ENCODE data around the gene MYCBP2.

MYCBP2 gene

GRCh38 chr13:77185721-77186120 lies 141.2 kb downstream of the MYCBP2 start:
- no peak for DNase-seq

DNA sequence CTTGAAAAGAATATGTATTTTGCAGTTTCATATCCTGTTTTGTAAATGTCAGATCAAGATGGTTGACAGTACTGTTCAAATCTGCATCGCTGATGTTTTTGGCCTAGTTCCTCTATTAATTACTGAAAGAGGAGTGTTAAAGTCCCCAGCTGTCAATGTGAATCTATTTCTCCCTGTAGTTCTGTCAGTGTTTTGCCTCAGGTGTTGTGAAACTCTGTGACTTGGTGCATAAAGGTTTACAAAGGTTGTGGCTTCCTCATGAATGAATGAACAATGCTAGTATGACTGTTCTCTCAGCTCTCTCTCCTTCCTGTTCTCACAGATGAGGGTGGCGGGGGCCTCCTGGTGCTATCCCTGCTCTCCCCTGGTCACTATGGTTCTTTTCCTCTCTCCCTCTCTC lies 142.4 kb downstream of the MYCBP2 start:
- DNase-seq = no peak

- no peak for DNase-seq
These were observed 146.9 kb downstream of the MYCBP2 start for GRCh38 chr13:77180011-77180410.

- no peak for DNase-seq
These were observed 149.2 kb downstream of the MYCBP2 start for GRCh38 chr13:77177646-77178045.

DNA sequence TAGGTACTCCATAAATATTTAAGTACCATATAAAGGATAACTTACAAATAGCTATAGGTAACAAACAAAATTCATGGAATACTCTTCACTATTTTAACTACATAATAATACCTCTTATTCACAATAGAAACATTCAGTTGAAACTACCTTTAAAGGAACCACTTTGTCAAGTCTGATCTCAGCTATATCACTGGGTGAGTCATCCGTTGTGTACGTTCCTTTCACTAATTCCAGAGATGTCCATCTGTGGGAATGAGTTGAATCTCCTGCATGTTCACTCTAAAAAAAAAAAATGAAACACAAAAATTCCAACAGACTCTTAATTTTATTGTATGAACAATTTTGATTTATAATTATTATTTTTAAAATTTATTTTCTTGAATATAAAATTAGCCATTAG lies 150.5 kb downstream of the MYCBP2 start:
- DNase-seq = no peak

GRCh38 chr13:77172650-77173049 lies 154.2 kb downstream of the MYCBP2 start:
- no peak for DNase-seq

DNA sequence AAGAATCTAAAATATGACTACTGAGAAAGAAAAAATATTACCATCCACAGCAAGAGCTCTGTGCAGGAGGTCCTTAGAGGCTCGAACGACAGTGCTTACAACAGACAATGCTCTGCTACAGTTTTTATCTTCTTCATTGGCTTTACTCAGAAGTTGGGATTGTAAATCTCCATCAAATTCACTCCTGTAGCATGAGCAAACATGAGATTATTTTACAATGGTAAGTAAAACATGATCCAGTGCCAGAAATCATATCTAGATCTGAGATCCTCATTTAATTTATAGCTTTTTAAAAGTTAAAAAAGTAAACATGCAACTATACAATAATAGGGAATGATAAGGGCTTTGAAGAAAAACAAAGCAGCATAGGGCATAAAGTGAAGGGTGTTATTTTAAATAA lies 155.4 kb downstream of the MYCBP2 start:
- no peak for DNase-seq

- no peak for DNase-seq
These were observed 158.7 kb downstream of the MYCBP2 start for GRCh38 chr13:77168237-77168636.

GRCh38 chr13:77150651-77151050 lies 176.2 kb downstream of the MYCBP2 start:
- DNase-seq = no peak

DNA sequence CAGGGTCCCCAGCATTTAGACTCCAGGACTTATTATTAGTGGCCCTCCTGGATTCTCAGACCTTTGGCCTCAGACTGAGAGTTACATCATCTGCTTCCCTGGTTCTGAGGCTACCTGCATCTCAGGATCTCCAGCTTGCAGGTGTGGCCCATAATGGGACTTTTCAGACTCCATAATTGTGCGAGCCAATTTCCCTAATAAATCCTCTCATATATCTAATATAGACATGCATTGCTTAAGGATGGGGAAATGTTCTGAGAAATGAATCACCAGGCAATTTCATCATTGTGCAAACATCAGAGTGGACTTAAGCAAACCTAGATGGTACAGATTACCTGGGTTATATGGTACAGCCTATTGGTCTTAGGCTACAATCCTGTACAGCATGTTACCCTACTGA lies 183.5 kb downstream of the MYCBP2 start:
- no peak for DNase-seq

DNA sequence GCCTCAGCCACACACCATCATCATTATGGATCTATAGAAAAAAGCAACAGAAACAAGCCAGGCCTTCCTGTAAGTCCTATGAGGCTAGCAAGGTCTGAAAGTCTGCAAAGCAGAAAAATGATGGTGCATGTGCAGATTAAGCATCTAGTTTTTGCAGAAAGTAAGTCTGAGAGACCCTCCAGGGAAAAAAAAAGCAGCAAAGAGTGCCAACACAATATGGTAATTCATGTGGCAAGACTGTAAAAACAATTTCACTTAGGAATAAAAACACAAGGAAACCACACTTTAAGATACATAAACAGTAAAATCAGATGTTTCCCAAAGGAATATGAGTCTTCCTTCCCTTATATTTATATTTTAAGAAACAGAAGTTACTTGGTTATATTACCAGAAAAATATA lies 187.6 kb downstream of the MYCBP2 start:
- no peak for DNase-seq

DNA sequence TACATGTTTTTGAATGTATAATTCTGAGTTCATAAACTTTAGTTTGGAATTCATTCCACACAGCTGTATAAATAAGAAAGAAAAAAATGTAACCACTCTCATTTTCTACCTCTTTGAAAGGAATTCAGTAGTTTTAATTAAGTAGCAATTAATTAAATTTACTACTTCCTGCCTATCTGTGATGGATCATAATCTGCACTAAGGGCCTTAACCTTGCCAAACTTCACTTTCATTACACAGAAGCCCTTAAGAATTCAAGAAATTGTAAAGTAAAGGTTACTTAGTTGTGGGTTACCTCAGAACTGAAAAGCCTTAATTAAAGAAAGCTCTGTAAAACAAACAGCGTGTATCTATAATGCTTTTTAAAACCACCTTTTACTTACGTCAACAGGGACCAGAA lies 188.1 kb downstream of the MYCBP2 start:
- no peak for DNase-seq

GRCh38 chr13:77136902-77137420 lies 189.9 kb downstream of the MYCBP2 start:
- no peak for DNase-seq

DNA sequence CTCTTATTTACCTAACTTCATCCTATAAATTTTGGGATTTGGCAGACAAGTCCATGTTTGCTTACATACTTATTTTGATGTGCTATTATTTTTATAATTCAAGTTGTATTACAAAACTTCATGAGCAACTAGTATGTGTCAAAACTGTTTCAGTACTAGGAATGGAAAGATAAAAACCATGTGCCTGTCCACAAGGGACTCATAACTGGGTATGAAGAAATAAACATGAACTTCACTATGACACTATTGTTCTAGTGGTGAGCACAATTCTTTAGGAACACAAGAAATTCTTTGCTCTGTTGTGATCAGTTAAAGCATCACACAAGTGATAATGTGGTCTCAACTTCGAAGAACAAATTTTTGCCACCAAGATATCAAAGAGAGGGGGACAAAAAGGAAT lies 202.5 kb downstream of the MYCBP2 start:
- DNase-seq = no peak

GRCh38 chr13:77118134-77118533 lies 208.8 kb downstream of the MYCBP2 start:
- no peak for DNase-seq

GRCh38 chr13:77114271-77114670 lies 212.6 kb downstream of the MYCBP2 start:
- no peak for DNase-seq

DNA sequence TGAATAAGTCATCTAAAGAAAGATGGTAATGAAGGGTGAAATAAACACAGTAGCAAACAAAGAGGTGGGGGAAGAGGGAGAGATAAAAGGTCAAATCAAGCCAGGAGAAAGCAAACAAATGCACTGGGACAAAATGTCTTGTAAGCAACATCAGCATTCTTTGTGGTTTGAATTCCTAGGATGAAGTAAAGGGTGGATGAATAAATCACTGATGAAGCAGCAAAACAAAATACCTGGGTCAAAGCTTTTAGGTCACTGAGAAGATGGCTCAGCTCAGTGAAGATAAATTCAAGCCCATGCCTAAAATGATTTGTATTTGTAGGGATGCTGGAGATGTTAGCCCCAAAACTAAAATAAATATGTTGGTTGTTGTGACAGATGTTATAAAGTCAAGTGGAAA lies 213.4 kb downstream of the MYCBP2 start:
- DNase-seq = no peak

GRCh38 chr13:77105051-77105450 lies 221.8 kb downstream of the MYCBP2 start:
- no peak for DNase-seq

DNA sequence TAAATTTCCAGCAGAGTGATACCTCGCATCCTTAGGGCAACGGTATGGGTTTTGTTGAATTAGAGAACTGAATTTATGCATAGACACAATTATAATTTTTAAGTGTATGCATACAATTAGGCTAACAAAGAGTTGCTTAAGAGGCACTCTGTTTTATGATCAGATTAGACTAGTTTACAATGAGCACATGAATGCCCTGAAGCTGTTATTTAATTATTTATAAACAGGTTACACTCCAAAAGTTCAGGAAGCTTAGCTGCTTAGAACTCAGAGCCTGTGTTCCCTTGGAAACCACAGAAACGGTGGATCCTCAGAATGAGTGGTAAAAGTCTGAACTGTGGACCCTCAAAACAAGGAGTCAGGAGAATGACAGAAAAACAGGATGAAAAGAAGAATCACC lies 227.5 kb downstream of the MYCBP2 start:
- DNase-seq = no peak

- no peak for DNase-seq
These were observed 231.6 kb downstream of the MYCBP2 start for GRCh38 chr13:77095288-77095687.

- no peak for DNase-seq
These were observed 232.1 kb downstream of the MYCBP2 start for GRCh38 chr13:77094773-77095172.

- DNase-seq = no peak
These were observed 233.2 kb downstream of the MYCBP2 start for GRCh38 chr13:77093735-77094134.

DNA sequence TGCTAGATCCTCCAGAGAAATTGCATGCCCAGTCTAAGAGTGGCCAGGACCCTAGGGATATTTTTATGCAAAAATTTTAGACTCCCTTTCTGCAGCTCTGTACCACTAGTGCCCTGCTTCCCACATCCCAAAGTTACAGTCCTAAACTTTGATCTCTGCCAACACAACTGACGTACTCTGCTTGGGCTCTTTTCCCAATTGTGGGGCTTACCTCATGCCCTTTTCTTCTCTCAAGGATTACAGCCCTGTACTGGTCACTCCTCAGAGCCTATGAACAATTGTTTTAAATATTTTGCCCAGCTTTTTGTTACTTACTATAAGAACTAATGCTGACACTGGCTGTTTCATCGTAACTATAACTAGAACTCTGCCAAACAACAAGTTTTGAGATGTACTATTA lies 242.1 kb downstream of the MYCBP2 start:
- no peak for DNase-seq

DNA sequence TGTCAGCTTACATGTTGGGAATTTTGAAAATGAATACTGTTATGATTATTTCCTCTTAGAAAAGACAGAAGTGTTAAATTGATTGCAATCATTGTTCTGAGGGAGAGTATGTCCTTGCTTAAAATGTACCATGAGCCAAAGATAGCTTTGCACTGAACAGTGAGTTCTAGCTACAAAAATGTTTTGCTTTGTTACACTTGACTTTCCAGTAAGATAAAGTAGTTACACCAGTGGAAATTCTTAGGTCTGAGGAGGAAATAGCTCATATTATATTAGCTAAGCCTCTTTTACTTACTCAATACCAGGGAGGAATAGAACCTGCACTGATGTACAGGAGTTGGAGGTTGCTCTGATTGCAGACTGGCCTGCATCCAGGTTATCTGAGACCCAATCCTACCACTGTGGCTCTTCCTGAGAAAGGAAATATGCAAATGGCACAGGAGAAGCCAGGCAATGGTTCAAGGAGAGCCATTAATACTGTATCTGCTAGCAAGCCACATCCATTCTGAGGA lies 246.9 kb downstream of the MYCBP2 start:
- DNase-seq = no peak

GRCh38 chr13:77067519-77067918 lies 259.4 kb downstream of the MYCBP2 start:
- DNase-seq = no peak

Data from activated T-cell treated with anti-CD3 and anti-CD28 coated beads, Interleukin-2, amount 50 U/mL, for 1 hour (primary cell).